SK-N-SH (cell line): ENCODE measurements around the gene MVB12B. TPM values are rescaled to one million over a fixed set of nuclear protein-coding genes. Genes with fewer than 3 reads are reported as not detected.

Experiments used
- CTCF ChIA-PET: fragments of 300-600, 350-600 bp; formaldehyde crosslinking; extraction: SDS; loops from one replicate; lab custom pipeline; 2021; lab: Yijun Ruan, JAX
- POLR2A ChIA-PET: fragments of 350-600 bp; sonication (Branson Sonifier 250); formaldehyde crosslinking; extraction: SDS; loops from one replicate; lab custom pipeline; 2020; ENCODE audit warnings: antibody characterized with exemption, inconsistent platforms; lab: Yijun Ruan, JAX
- DNase-seq: peaks from one replicate; pipeline ENCODE4 v3.0.0; 2012
- H2AFZ ChIP-seq: fragments of 200-600 bp; sonication (generic); 2 replicates; pipeline ENCODE4 v1.8.1; 2016; ENCODE audit warnings: antibody characterized with exemption, mild to moderate bottlenecking, low read depth
- H3F3A ChIP-seq: fragments of 200-600 bp; sonication (generic); replicated peaks from 2 replicates; pipeline ENCODE3; 2016; ENCODE audit warnings: antibody characterized with exemption, mild to moderate bottlenecking; ENCODE audit not compliant: insufficient read depth
- H3K27ac ChIP-seq, 2 experiments: fragments of 200-500 bp in 1 of 2; fragments of 200-600 bp in 1 of 2; sonication (Bioruptor generic) in 1 of 2; sonication (generic), shearing (Covaris generic) in 1 of 2; 2 replicates each; pipeline versions ENCODE4 v1.5.1 to v1.6.1; 2014 to 2016; ENCODE audit warnings: low read depth in 2 of 2, inconsistent platforms in 1 of 2, low read length in 1 of 2, mild to moderate bottlenecking in 1 of 2, mixed read lengths in 1 of 2
- H3K27me3 ChIP-seq: fragments of 200-600 bp; sonication (generic), shearing (Covaris generic); 2 replicates; pipeline ENCODE4 v1.6.1; 2016; ENCODE audit warnings: mixed run types; ENCODE audit not compliant: insufficient read depth
- H3K36me3 ChIP-seq, 2 experiments: fragments of 200-500 bp in 1 of 2; fragments of 200-600 bp in 1 of 2; sonication (Bioruptor generic) in 1 of 2; sonication (generic) in 1 of 2; replicated peaks in 1 of 2; 2 replicates each; pipeline versions ENCODE3 to v1.5.1; 2014 to 2016; ENCODE audit warnings: low read length in 1 of 2, mild to moderate bottlenecking in 1 of 2; ENCODE audit not compliant: insufficient read depth in 2 of 2, control insufficient read depth in 1 of 2
- H3K4me1 ChIP-seq, 2 experiments: fragments of 200-500 bp in 1 of 2; fragments of 200-600 bp in 1 of 2; sonication (Bioruptor generic) in 1 of 2; sonication (generic), shearing (Covaris generic) in 1 of 2; 2 replicates each; pipeline versions ENCODE4 v1.5.1 to v1.6.1; 2014 to 2016; ENCODE audit warnings: low read depth in 1 of 2, low read length in 1 of 2, mixed run types in 1 of 2; ENCODE audit not compliant: insufficient read depth in 2 of 2, control insufficient read depth in 1 of 2
- H3K4me2 ChIP-seq: fragments of 200-600 bp; sonication (generic), shearing (Covaris generic); 2 replicates; pipeline ENCODE4 v1.6.1; 2017; ENCODE audit warnings: mixed run types
- H3K4me3 ChIP-seq, 2 experiments: fragments of 200-500 bp in 1 of 2; fragments of 200-600 bp in 1 of 2; sonication (Bioruptor generic) in 1 of 2; sonication (generic), shearing (Covaris generic) in 1 of 2; 2 replicates each; pipeline versions ENCODE4 v1.5.1 to v1.8.1; 2014 to 2016; ENCODE audit warnings: low read depth in 2 of 2, inconsistent platforms in 1 of 2, low read length in 1 of 2, mild to moderate bottlenecking in 1 of 2, mixed read lengths in 1 of 2, moderate library complexity in 1 of 2
- H3K79me2 ChIP-seq: fragments of 200-600 bp; sonication (generic); 2 replicates; pipeline ENCODE4 v1.8.1; 2017; ENCODE audit warnings: mild to moderate bottlenecking; ENCODE audit not compliant: insufficient read depth
- H3K9ac ChIP-seq: fragments of 200-600 bp; sonication (generic); 2 replicates; pipeline ENCODE4 v1.6.1; 2017; ENCODE audit warnings: mixed run types
- H3K9me2 ChIP-seq: fragments of 200-600 bp; sonication (generic); 2 replicates; pipeline ENCODE4 v1.6.1; 2017; ENCODE audit warnings: mixed run types
- H3K9me3 ChIP-seq: fragments of 200-600 bp; sonication (generic); 2 replicates; pipeline ENCODE4 v1.6.1; 2017; ENCODE audit warnings: mixed run types, mild to moderate bottlenecking, moderate library complexity
- H4K20me1 ChIP-seq: fragments of 200-600 bp; sonication (generic); 2 replicates; pipeline ENCODE4 v1.6.1; 2017; ENCODE audit warnings: mild to moderate bottlenecking, mixed run types; ENCODE audit not compliant: insufficient read depth
- CHD2 ChIP-seq: fragments of 150-350 bp; IDR thresholded peaks from 2 replicates; pipeline ENCODE4 v1.6.1; 2018; ENCODE audit warnings: low read length; ENCODE audit not compliant: partially characterized antibody
- EP300 ChIP-seq, 2 experiments: IDR thresholded peaks; 2 replicates each; pipeline versions ENCODE4 v1.4.0 to v1.6.1; 2012; ENCODE audit warnings: borderline replicate concordance in 1 of 2, low read depth in 1 of 2, low read length in 1 of 2
- EZH2phosphoT487 ChIP-seq: fragments of 200-600 bp; sonication (generic); IDR thresholded peaks from 2 replicates; pipeline ENCODE4 v1.6.1; 2017; ENCODE audit warnings: low read depth, mixed run types, mild to moderate bottlenecking, antibody characterized with exemption, moderate library complexity, borderline replicate concordance
- FOSL2 ChIP-seq: IDR thresholded peaks from 2 replicates; pipeline ENCODE4 v1.4.0; 2012; ENCODE audit warnings: low read depth, mild to moderate bottlenecking, moderate library complexity, borderline replicate concordance
- FOXJ3 ChIP-seq: sonication (generic); formaldehyde crosslinking; IDR thresholded peaks from 2 replicates; pipeline ENCODE4 v1.5.1; 2020; ENCODE audit warnings: mild to moderate bottlenecking, missing genetic modification reagents
- JUND ChIP-seq: IDR thresholded peaks from 2 replicates; pipeline ENCODE4 v1.4.0; 2012
- RFX5 ChIP-seq: IDR thresholded peaks from 2 replicates; pipeline ENCODE4 v1.6.1; 2012; ENCODE audit warnings: mild to moderate bottlenecking, improper control_type of control experiment, low read length
- SIN3A ChIP-seq: IDR thresholded peaks from 2 replicates; pipeline ENCODE4 v1.6.1; 2012; ENCODE audit warnings: low read depth, mild to moderate bottlenecking, low read length, moderate library complexity, borderline replicate concordance
- TAF1 ChIP-seq: IDR thresholded peaks from 2 replicates; pipeline ENCODE4 v1.6.1; 2012; ENCODE audit warnings: low read depth, mild to moderate bottlenecking, low read length, moderate library complexity, borderline replicate concordance
- TEAD4 ChIP-seq: IDR thresholded peaks from 2 replicates; pipeline ENCODE4 v1.4.0; 2012; ENCODE audit warnings: mild to moderate bottlenecking, borderline replicate concordance; ENCODE audit not compliant: insufficient read depth
- WGBS: methylation state at CpG from one replicate; pipeline ENCODE4 v1.1.6; 2017; ENCODE audit warnings: low lambda C conversion rate; 5-methylcytosine and 5-hydroxymethylcytosine counted together
- polyA plus RNA-seq, 3 experiments: library from polyadenylated mRNA; depleted of rRNA; stranded (reverse); fragments of >200 nt; gene quantifications; 2 replicates each; pipeline ENCODE4 v1.2.3, GENCODE V29; 2012
- TF ChIP-seq, protein P1 (sequence below): IDR thresholded peaks from 2 replicates; pipeline ENCODE4 v1.6.1; 2012; ENCODE audit warnings: mild to moderate bottlenecking, low read depth, low read length, moderate library complexity
- TF ChIP-seq, protein P2 (sequence below): IDR thresholded peaks from 2 replicates; pipeline ENCODE4; 2012
- TF ChIP-seq, protein P3 (sequence below): IDR thresholded peaks from 2 replicates; pipeline ENCODE4 v1.4.0; 2012; ENCODE audit warnings: low read depth, borderline replicate concordance
- TF ChIP-seq, protein P4 (sequence below): IDR thresholded peaks from 2 replicates; pipeline ENCODE4 v1.4.0; 2012; ENCODE audit warnings: low read depth, borderline replicate concordance

Gene MVB12B
- polyA plus RNA-seq, 1 of the 3 experiments (the other 2 are of a cell fraction): 5.1 TPM

DNA sequence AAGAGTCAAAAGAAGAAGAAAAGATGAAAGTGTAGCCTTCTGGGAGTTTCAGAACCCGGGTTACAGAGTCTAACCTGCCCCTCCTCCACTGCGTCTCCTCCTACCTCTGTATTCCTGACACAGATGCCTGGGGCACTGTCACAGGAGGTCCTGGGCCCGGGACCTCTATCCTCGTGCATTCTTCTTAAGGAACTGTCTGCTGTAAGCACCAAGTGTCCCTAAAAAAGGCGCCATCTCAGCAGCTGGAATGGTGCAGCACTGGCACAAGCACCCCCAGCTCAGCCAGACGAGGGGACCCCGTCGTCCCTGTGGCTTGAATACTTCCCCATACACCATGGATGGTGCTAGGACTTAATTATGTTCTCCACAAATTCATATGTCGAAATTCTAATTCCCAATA is 35.8 kb upstream of the MVB12B start:
- Histone ChIP-seq H3K9me3 (no peaks in the 10 kb centered on the region), H3K36me3 (no peaks in the 10 kb centered on the region), H3K9ac (no peak overlapping the region), H3K27me3 (0 out of 2 replicates have a peak, but pooled peaks cover 4% of the 10 kb centered on the region), H4K20me1 (no peaks in the 10 kb centered on the region), H3K27ac (no peak overlapping the region), H3K9me2 (no peaks in the 10 kb centered on the region), H3K4me2 (no peak overlapping the region), H3K79me2 (no peaks in the 10 kb centered on the region), H2AFZ (no peak overlapping the region), H3K4me3 (no peak overlapping the region), H3F3A (no peaks in the 10 kb centered on the region), H3K4me1 (no peaks in the 10 kb centered on the region; a peak in 1 of 4 replicates)
- ChIA-PET POLR2A (no interaction called here), CTCF (interaction anchor here (0.9 kb wide), 1 partner anchor 11 kb away, joined by 4 read pairs; no protein-coding TSS in a partner anchor)
- TF ChIP-seq FOXJ3 (CRISPR knock-in tag): no peak
- TF ChIP-seq, protein P1, sequence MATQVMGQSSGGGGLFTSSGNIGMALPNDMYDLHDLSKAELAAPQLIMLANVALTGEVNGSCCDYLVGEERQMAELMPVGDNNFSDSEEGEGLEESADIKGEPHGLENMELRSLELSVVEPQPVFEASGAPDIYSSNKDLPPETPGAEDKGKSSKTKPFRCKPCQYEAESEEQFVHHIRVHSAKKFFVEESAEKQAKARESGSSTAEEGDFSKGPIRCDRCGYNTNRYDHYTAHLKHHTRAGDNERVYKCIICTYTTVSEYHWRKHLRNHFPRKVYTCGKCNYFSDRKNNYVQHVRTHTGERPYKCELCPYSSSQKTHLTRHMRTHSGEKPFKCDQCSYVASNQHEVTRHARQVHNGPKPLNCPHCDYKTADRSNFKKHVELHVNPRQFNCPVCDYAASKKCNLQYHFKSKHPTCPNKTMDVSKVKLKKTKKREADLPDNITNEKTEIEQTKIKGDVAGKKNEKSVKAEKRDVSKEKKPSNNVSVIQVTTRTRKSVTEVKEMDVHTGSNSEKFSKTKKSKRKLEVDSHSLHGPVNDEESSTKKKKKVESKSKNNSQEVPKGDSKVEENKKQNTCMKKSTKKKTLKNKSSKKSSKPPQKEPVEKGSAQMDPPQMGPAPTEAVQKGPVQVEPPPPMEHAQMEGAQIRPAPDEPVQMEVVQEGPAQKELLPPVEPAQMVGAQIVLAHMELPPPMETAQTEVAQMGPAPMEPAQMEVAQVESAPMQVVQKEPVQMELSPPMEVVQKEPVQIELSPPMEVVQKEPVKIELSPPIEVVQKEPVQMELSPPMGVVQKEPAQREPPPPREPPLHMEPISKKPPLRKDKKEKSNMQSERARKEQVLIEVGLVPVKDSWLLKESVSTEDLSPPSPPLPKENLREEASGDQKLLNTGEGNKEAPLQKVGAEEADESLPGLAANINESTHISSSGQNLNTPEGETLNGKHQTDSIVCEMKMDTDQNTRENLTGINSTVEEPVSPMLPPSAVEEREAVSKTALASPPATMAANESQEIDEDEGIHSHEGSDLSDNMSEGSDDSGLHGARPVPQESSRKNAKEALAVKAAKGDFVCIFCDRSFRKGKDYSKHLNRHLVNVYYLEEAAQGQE: no peak
- TF ChIP-seq EP300 (IDR thresholded peaks at IDR 0.05; ENCODE audit: borderline replicate concordance in 1 of 2, low read depth in 1 of 2, low read length in 1 of 2): no peak
- TF ChIP-seq, protein P2, sequence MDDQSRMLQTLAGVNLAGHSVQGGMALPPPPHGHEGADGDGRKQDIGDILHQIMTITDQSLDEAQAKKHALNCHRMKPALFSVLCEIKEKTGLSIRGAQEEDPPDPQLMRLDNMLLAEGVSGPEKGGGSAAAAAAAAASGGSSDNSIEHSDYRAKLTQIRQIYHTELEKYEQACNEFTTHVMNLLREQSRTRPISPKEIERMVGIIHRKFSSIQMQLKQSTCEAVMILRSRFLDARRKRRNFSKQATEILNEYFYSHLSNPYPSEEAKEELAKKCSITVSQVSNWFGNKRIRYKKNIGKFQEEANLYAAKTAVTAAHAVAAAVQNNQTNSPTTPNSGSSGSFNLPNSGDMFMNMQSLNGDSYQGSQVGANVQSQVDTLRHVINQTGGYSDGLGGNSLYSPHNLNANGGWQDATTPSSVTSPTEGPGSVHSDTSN: no peak
- TF ChIP-seq FOSL2: no peak
- TF ChIP-seq, protein P3, sequence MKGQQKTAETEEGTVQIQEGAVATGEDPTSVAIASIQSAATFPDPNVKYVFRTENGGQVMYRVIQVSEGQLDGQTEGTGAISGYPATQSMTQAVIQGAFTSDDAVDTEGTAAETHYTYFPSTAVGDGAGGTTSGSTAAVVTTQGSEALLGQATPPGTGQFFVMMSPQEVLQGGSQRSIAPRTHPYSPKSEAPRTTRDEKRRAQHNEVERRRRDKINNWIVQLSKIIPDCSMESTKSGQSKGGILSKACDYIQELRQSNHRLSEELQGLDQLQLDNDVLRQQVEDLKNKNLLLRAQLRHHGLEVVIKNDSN: no peak
- no peak for TF ChIP-seq EZH2phosphoT487
- TF ChIP-seq TEAD4: no peak
- no peak for TF ChIP-seq RFX5
- TF ChIP-seq, protein P4, sequence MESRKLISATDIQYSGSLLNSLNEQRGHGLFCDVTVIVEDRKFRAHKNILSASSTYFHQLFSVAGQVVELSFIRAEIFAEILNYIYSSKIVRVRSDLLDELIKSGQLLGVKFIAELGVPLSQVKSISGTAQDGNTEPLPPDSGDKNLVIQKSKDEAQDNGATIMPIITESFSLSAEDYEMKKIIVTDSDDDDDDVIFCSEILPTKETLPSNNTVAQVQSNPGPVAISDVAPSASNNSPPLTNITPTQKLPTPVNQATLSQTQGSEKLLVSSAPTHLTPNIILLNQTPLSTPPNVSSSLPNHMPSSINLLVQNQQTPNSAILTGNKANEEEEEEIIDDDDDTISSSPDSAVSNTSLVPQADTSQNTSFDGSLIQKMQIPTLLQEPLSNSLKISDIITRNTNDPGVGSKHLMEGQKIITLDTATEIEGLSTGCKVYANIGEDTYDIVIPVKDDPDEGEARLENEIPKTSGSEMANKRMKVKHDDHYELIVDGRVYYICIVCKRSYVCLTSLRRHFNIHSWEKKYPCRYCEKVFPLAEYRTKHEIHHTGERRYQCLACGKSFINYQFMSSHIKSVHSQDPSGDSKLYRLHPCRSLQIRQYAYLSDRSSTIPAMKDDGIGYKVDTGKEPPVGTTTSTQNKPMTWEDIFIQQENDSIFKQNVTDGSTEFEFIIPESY: no peak
- no peak for TF ChIP-seq JUND
- no peak for TF ChIP-seq TAF1
- TF ChIP-seq SIN3A: no peak
- TF ChIP-seq CHD2: no peak
- WGBS: 52% methylated on average over 9 of the region's 9 CpGs
- DNase-seq: no peak
